ENCODE measurements around the gene PDE7B. TPM values are rescaled to one million over a fixed set of nuclear protein-coding genes. Genes with fewer than 3 reads are reported as not detected.

PDE7B gene
- total and polyA plus RNA-seq, 10 donors, result 0.54 to 4.6 (median 1.5) TPM

DNA sequence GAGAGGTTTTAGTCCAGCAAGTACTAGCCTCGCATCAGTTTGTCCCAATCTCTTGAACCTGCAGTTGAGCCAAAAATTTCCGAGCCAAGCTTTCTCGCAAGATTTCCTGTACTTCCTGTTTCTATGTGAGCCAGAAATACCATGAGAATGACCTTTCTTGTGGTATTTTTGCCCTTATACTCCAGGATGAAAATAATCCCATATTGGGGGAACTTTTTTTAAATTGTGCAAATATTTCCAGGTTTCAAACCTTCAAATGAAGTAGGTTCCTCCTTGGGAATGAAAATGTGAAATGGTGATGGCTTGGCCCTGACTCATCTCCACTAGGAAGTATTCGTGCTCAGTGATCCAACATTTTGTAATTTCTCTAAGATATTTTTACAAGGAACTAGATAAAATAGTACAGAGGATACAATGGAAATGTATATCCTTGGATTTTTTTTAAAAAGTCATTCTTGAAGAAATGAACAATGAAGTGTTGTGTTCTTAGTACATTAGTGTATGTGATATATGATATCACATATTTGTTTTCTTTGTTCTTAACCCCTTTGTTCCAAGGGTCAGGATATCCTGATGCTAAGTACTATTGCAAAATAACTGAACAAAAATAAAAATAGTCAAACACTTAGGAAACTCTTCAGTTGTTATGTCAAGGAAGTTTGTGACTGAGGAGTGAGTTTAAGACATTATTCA is 184.0 kb downstream of the PDE7B start:
- DNase-seq, result no peak
- intact Hi-C loops (cut with DNase I; ENCODE audit: low total_unique reads), result no loop called here
- no peak for TF ChIP-seq POLR2A (IDR thresholded peaks at IDR 0.05)
- 23 to 50% (median 30%) methylated on average over 4 of the region's 4 CpGs for WGBS, 5 donors
- H3K27ac ChIP-seq, result peak overlapping the region in 4 of 8 donors; percentile 1 to 15 (median 8)
- no peaks in the 10 kb centered on the region for H3K27me3 ChIP-seq (replicated peaks in 1 of 7)
- no peaks in the 10 kb centered on the region for H3K9me3 ChIP-seq
- no peak overlapping the region for H3K4me3 ChIP-seq
- H3K36me3 ChIP-seq, result no peaks in the 10 kb centered on the region
- peaks cover 0 to 36% (median 13%) of the 10 kb centered on the region in 6 donors for H3K4me1 ChIP-seq

DNA sequence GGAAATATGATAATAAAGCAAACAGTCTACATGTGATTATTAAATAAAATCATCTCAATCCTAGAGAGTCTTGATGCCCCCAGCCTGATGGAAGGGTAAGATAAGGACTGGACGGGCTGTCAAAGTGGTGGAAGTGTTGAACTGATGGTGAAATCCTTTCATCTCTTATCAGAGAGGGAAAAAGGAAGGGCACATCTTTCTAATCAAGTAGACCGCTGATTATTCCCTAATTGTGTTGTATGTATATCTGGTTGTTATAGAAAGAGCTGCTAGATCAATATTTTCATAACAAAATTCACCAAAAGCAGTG is 184.5 kb downstream of the PDE7B start:
- Histone ChIP-seq H3K4me1 (peaks cover 0 to 36% (median 13%) of the 10 kb centered on the region in 6 donors), H3K27me3 (replicated peaks in 1 of 7) (no peaks in the 10 kb centered on the region), H3K27ac (peak overlapping the region in 3 of 8 donors; percentile 5 to 15 (median 9)), H3K9me3 (no peaks in the 10 kb centered on the region), H3K36me3 (no peaks in the 10 kb centered on the region), H3K4me3 (no peak overlapping the region)
- no peak for TF ChIP-seq POLR2AphosphoS5 (IDR thresholded peaks at IDR 0.05)
- TF ChIP-seq, protein P1, sequence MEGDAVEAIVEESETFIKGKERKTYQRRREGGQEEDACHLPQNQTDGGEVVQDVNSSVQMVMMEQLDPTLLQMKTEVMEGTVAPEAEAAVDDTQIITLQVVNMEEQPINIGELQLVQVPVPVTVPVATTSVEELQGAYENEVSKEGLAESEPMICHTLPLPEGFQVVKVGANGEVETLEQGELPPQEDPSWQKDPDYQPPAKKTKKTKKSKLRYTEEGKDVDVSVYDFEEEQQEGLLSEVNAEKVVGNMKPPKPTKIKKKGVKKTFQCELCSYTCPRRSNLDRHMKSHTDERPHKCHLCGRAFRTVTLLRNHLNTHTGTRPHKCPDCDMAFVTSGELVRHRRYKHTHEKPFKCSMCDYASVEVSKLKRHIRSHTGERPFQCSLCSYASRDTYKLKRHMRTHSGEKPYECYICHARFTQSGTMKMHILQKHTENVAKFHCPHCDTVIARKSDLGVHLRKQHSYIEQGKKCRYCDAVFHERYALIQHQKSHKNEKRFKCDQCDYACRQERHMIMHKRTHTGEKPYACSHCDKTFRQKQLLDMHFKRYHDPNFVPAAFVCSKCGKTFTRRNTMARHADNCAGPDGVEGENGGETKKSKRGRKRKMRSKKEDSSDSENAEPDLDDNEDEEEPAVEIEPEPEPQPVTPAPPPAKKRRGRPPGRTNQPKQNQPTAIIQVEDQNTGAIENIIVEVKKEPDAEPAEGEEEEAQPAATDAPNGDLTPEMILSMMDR (IDR thresholded peaks at IDR 0.05 in 8 of 11, conservative IDR thresholded peaks at IDR 0.05 in 3 of 11), result no peak
- TF ChIP-seq POLR2A (IDR thresholded peaks at IDR 0.05), result no peak
- intact Hi-C loops (cut with DNase I; ENCODE audit: low total_unique reads), result no loop called here
- no peak for DNase-seq
- 42 to 69% (median 49%) methylated on average over 2 of the region's 2 CpGs for WGBS, 5 donors

DNA sequence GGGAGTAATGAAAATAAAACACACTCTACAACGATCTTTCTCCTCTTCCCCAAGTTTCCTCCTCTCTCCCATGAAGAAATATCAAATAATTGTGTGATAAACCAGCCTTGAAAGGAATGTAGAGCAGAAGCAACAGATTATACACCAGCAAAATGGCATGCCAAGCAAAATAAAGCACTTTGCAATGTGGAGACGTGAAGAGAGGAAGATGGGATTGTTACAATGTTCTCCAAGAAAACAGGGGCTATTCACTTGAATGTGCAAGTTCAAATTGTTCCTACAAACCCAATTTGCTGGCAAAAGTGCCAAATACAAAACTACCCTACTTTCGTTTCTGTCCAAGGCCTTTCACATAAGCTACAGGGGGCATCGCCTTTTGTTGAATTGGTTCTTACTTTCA is 185.1 kb downstream of the PDE7B start:
- Histone ChIP-seq H3K27me3 (replicated peaks in 1 of 7) (no peaks in the 10 kb centered on the region), H3K4me3 (no peak overlapping the region), H3K9me3 (no peaks in the 10 kb centered on the region), H3K4me1 (peaks cover 0 to 36% (median 13%) of the 10 kb centered on the region in 6 donors), H3K36me3 (no peaks in the 10 kb centered on the region), H3K27ac (peak overlapping the region in 2 of 8 donors; percentile 12 to 29)
- WGBS, 5 donors, result 74 to 84% (median 83%) methylated on average over 4 of the region's 4 CpGs
- no peak for DNase-seq
- intact Hi-C loops (cut with DNase I; ENCODE audit: low total_unique reads), result no loop called here
- TF ChIP-seq, protein P1 (IDR thresholded peaks at IDR 0.05 in 8 of 11, conservative IDR thresholded peaks at IDR 0.05 in 3 of 11), result no peak

DNA sequence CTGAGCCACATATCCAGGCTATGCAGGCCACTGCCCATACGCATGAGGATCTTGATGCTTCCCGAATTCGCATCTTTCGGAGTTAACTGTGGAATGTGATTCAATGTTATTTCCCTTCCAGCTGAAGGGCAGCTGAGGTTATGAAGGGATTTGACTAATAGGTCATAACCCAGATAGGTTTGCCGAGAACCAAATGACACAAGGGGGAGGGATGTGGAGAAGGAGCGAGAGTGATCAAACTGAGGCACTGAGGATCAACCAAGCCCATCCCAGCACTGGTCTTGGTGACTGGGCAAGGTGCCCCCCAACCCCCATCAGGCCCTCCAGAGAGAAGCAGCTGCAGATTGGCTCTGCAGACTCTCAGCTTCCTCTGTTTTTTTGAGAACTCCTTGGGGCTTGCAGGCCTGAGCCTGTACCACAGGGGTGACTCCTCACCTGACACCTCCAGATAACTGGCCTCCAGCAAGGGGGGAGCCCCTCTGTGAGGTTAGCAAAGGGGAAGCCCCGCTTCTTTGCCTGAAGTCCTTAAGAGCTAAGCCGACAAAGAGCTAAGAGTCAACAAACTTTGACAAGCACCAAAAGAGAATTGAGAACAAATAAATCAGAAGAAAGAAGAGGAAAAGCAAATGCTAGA is 185.9 kb downstream of the PDE7B start:
- H3K4me1 ChIP-seq, result peaks cover 0 to 36% (median 13%) of the 10 kb centered on the region in 6 donors
- H3K9me3 ChIP-seq, result no peaks in the 10 kb centered on the region
- TF ChIP-seq, protein P1 (IDR thresholded peaks at IDR 0.05 in 8 of 11, conservative IDR thresholded peaks at IDR 0.05 in 3 of 11), result no peak
- TF ChIP-seq POLR2A (IDR thresholded peaks at IDR 0.05) (no peak), POLR2AphosphoS5 (IDR thresholded peaks at IDR 0.05) (no peak)
- 67 to 74% (median 68%) methylated on average over 8 of the region's 8 CpGs for WGBS, 5 donors
- no peak overlapping the region for H3K4me3 ChIP-seq
- no peaks in the 10 kb centered on the region for H3K27me3 ChIP-seq (replicated peaks in 1 of 7)
- no peak for DNase-seq
- H3K27ac ChIP-seq, result peak overlapping the region in 5 of 8 donors; percentile 12 to 40 (median 25)
- no peaks in the 10 kb centered on the region for H3K36me3 ChIP-seq
- intact Hi-C loops (cut with DNase I; ENCODE audit: low total_unique reads), result no loop called here
